BJ (cell line): ENCODE results near the gene GALNT1. TPM values are rescaled to one million over a fixed set of nuclear protein-coding genes. Genes with fewer than 3 reads are reported as not detected.

ENCODE experiments used
- CTCF ChIA-PET: fragments of 350-600 bp; formaldehyde crosslinking; extraction: SDS; loops from one replicate; lab custom pipeline; 2021; ENCODE audit warnings: antibody characterized with exemption, inconsistent platforms; lab: Yijun Ruan, JAX
- POLR2A ChIA-PET: fragments of 300-600 bp; sonication (Branson Sonifier 250); formaldehyde crosslinking; extraction: SDS; loops from one replicate; lab custom pipeline; 2021; ENCODE audit warnings: antibody characterized with exemption; lab: Charles Lee
- DNase-seq: peaks from one replicate; pipeline ENCODE4 v3.0.0-alpha.2; 2011; ENCODE audit warnings: low read depth
- H3K27me3 ChIP-seq: 2 replicates; pipeline ENCODE4 v1.6.0; 2011; ENCODE audit warnings: low read length; ENCODE audit not compliant: control insufficient read depth, insufficient read depth
- H3K36me3 ChIP-seq: 2 replicates; pipeline ENCODE4 v1.5.1; 2011; ENCODE audit warnings: low read length; ENCODE audit not compliant: control insufficient read depth, insufficient read depth
- H3K4me3 ChIP-seq: 2 replicates; pipeline ENCODE4 v1.5.1; 2011; ENCODE audit warnings: low read depth, mild to moderate bottlenecking, control low read depth, low read length
- polyA plus RNA-seq: library from polyadenylated mRNA; depleted of rRNA; stranded (reverse); fragments of >200 nt; gene quantifications from 2 replicates; pipeline ENCODE4 v1.2.3, GENCODE V29; 2011
- TF ChIP-seq, protein P1 (sequence below): IDR thresholded peaks from 2 replicates; pipeline ENCODE4 v1.5.1; 2011; ENCODE audit warnings: low read depth, mild to moderate bottlenecking, control low read depth, inconsistent platforms, low read length, moderate library complexity; ENCODE audit not compliant: insufficient read depth

The GALNT1 gene
- polyA plus RNA-seq, 1 experiment = 23.3 TPM

DNA sequence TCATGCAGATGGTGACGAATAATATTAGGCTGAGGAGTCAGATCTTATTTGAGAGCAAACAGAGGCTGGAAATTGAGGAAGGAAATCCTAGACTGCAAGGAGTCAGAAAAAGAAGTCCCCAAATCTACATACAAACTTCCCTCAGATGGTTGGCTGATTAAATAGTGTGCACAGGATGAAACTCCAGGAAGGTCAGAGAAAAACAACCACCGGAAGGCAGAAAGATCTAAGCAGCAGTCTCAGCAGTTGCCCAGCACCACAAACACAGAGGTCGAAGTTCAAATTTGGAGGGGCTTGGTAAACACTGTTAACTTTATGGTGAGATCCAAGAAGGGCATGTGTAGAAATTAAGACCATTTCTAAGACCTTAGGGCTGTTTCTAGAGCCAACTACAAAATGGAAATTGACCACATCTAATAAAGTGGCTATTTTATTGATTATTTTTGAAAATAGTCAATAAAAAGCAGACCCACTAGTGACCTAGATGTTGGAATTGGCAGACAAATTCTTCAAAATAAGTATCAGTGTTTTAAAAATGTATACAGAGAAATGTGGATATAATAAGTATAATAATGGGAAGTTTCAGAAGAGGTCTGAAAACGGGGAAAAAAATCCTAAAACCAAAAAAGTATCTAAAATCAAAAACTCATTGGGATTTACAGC is 134.8 kb downstream of the GALNT1 start:
- TF ChIP-seq, protein P1, sequence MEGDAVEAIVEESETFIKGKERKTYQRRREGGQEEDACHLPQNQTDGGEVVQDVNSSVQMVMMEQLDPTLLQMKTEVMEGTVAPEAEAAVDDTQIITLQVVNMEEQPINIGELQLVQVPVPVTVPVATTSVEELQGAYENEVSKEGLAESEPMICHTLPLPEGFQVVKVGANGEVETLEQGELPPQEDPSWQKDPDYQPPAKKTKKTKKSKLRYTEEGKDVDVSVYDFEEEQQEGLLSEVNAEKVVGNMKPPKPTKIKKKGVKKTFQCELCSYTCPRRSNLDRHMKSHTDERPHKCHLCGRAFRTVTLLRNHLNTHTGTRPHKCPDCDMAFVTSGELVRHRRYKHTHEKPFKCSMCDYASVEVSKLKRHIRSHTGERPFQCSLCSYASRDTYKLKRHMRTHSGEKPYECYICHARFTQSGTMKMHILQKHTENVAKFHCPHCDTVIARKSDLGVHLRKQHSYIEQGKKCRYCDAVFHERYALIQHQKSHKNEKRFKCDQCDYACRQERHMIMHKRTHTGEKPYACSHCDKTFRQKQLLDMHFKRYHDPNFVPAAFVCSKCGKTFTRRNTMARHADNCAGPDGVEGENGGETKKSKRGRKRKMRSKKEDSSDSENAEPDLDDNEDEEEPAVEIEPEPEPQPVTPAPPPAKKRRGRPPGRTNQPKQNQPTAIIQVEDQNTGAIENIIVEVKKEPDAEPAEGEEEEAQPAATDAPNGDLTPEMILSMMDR = no peak
- no peak for DNase-seq
- CTCF ChIA-PET = no interaction called here
- H3K36me3 ChIP-seq = no peaks in the 10 kb centered on the region
- no peaks in the 10 kb centered on the region for H3K27me3 ChIP-seq
- no peak overlapping the region for H3K4me3 ChIP-seq
- POLR2A ChIA-PET = no interaction called here

DNA sequence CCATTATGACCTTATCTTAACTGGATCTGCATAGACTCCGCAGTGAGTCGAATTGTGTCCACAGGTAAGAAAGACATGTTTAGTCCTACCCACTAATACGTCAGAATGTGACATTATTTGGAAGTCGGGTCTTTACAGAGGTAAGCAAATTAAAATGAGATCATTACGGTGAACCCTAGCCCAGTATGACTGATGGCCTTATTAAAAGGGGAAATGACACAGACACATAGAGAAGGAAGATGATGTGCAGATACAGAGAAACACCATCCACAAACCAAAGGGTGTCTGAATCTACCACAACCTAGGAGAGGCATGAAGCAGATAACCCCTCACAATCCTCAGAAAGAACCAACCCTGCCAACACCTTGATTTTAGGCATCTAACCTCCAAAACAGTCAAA is 135.6 kb downstream of the GALNT1 start:
- CTCF ChIA-PET = no interaction called here
- TF ChIP-seq, protein P1 = no peak
- POLR2A ChIA-PET = no interaction called here
- Histone ChIP-seq H3K27me3 (no peaks in the 10 kb centered on the region), H3K36me3 (no peaks in the 10 kb centered on the region), H3K4me3 (no peak overlapping the region)
- no peak for DNase-seq

DNA sequence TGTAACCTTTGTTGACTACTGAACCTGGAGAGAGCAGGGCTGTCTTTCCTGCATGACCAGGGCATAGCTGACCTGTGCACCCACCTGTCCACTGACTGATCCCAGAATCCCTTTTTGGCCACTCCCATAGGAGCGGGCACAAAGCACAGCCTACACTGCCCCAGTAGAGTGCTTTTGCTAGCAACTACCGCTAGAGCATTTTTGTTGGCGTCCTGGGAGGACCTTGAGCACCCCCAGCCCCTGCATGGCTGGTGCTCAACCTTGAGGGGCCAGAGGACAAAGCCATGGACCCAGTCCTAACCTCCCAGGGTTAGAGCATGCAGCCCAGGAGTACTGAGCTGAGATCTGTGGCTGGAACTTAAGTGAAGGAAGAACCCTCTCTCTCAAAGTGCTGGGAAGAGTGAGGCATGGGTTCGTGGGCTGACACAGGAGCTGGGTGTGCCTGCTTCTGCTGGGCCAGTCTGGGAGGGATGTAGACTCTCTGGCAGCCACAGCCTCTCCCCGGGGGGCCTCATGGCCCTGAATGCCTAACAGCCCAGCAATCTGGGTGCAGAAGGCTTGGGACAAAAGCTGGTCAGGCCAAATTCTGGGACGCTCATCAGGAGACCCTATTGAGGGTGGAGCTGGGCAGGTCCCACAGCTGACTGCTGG is 140.0 kb downstream of the GALNT1 start:
- H3K4me3 ChIP-seq = no peak overlapping the region
- POLR2A ChIA-PET = no interaction called here
- CTCF ChIA-PET = interaction anchor here (1.5 kb wide), 1 partner anchor 9 kb away, joined by 5 read pairs; no protein-coding TSS in a partner anchor

DNA sequence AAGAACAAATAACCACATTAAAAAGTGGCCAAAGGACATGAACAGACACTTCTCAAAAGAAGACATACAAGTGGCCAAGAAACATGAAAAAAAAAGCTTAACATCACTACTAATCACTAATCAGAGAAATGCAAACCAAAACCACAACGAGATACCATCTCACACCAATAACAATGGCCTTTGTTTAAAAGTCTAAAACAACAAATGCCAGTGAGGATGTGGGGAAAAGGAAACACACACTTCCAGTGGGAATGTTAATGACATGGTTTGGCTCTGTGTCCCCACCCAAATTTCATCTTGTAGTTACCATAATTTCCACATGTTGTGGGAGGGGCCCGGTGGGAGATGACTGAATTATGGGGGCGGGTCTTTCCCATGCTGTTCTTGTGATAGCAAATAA is 147.1 kb downstream of the GALNT1 start:
- no peak overlapping the region for H3K4me3 ChIP-seq
- H3K36me3 ChIP-seq = no peaks in the 10 kb centered on the region
- TF ChIP-seq, protein P1 = no peak
- POLR2A ChIA-PET = no interaction called here
- CTCF ChIA-PET = no interaction called here
- H3K27me3 ChIP-seq = no peaks in the 10 kb centered on the region; the same call in 1 of the 2 replicates
- DNase-seq = no peak

More for the DNA sequence above, 140.0 kb downstream of the GALNT1 start:
- Histone ChIP-seq H3K36me3 (no peaks in the 10 kb centered on the region), H3K27me3 (no peaks in the 10 kb centered on the region)
- TF ChIP-seq, protein P1 = no peak
- no peak for DNase-seq

DNA sequence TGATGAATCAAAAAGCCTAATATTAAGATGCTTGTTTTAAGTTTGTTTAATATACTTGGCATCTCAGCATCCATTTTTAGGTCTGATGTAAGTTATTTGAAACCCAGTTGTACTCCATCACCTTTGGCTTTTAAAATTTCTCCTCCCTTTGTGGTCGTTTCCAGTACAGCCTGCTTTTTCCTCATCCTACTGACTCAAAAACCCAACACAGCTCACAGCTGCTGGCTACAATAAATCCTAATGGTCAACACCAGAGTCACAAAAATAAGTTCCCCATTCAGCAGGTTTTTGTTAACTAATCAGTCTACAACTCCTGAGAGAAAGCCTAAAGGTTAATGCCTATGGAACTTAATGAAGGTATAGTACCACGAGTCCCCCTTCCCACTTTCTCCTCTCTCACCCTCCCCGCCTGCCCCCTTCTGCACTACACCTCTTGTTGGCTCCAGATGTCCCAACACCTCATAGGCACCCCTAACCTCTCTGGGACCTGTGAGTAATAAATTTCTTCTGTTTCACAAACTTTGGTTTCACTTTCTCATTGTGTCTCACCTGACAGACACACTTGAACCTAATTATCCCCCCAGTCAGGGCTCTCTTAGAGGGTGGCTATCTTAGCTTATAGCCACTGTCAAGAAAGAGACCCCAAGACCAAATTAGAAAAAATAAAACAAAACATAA is 148.6 kb downstream of the GALNT1 start:
- ChIA-PET POLR2A (no interaction called here), CTCF (interaction anchor here (1.1 to 1.4 kb wide), 2 partner anchors 8 to 12 kb away, joined by 3 to 5 read pairs; no protein-coding TSS in a partner anchor)
- DNase-seq = no peak
- Histone ChIP-seq H3K27me3 (no peaks in the 10 kb centered on the region; the same call in 1 of the 2 replicates), H3K36me3 (no peaks in the 10 kb centered on the region), H3K4me3 (no peak overlapping the region)
- TF ChIP-seq, protein P1 = no peak
